Measurements from ENCODE around the gene LRTM1. TPM values are rescaled to one million over a fixed set of nuclear protein-coding genes. Genes with fewer than 3 reads are reported as not detected.

Gene LRTM1
- total and polyA plus RNA-seq, 10 donors, result 1.6 to 14.1 (median 6.7) TPM

DNA sequence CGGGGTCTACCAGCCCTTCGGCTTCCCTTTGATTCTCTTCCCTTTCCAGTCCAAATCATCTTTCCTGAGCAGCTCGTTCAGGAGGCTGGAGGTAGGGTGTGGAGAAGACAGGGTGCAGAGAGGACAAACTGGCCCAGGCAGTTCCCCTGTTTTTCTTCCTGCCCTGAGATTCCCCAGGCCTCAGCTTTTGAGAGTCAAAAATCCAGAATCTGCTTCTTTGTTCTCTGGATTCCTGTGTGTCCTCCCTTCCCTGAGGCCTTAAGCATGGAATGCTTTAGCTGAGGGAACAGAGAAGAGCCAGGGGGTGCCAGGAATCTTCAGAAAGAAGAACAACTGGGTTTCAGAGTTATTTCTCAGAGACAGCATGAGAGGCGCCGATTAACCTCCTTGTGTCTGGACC lies 26.7 kb upstream of the LRTM1 start:
- TF ChIP-seq POLR2A (IDR thresholded peaks at IDR 0.05) (no peak), POLR2AphosphoS5 (IDR thresholded peaks at IDR 0.05) (no peak)
- TF ChIP-seq, protein P1, sequence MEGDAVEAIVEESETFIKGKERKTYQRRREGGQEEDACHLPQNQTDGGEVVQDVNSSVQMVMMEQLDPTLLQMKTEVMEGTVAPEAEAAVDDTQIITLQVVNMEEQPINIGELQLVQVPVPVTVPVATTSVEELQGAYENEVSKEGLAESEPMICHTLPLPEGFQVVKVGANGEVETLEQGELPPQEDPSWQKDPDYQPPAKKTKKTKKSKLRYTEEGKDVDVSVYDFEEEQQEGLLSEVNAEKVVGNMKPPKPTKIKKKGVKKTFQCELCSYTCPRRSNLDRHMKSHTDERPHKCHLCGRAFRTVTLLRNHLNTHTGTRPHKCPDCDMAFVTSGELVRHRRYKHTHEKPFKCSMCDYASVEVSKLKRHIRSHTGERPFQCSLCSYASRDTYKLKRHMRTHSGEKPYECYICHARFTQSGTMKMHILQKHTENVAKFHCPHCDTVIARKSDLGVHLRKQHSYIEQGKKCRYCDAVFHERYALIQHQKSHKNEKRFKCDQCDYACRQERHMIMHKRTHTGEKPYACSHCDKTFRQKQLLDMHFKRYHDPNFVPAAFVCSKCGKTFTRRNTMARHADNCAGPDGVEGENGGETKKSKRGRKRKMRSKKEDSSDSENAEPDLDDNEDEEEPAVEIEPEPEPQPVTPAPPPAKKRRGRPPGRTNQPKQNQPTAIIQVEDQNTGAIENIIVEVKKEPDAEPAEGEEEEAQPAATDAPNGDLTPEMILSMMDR (IDR thresholded peaks at IDR 0.05 in 8 of 11, conservative IDR thresholded peaks at IDR 0.05 in 3 of 11), result no peak
- 71 to 90% (median 79%) methylated on average over 5 of the region's 5 CpGs for WGBS, 5 donors
- Histone ChIP-seq H3K4me3 (no peak overlapping the region), H3K27me3 (replicated peaks in 1 of 7) (no peaks in the 10 kb centered on the region), H3K9me3 (no peaks in the 10 kb centered on the region), H3K4me1 (peaks cover 0 to 19% (median 1%) of the 10 kb centered on the region in 6 donors), H3K27ac (no peak overlapping the region), H3K36me3 (no peaks in the 10 kb centered on the region)
- intact Hi-C loops (cut with DNase I; ENCODE audit: low total_unique reads), result no loop called here
- DNase-seq, result no peak

DNA sequence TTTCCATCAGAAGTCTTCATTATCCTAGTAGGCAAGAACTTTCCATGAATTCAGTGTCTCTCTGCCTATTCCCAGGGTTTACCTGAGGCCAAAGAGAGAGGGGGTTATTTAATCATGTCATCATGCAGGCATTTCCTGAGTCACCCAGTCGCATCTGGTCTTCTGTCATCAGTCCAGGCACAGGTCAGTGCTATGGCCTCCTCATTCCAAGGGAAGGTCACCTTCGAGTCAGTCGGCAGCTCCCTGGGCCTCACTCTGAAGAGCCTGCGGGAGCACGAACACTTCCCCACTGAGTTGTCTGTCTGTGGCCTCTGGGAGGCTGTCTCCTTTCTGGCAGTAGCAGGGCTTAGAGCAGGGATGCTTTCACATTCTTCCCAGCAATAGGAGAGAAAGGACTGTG lies 26.2 kb upstream of the LRTM1 start:
- TF ChIP-seq, protein P1 (IDR thresholded peaks at IDR 0.05 in 8 of 11, conservative IDR thresholded peaks at IDR 0.05 in 3 of 11), result no peak
- TF ChIP-seq POLR2A (IDR thresholded peaks at IDR 0.05), result no peak
- no peak for TF ChIP-seq POLR2AphosphoS5 (IDR thresholded peaks at IDR 0.05)
- 49 to 71% (median 70%) methylated on average over 3 to 5 of the region's 5 CpGs for WGBS, 5 donors
- Histone ChIP-seq H3K36me3 (no peaks in the 10 kb centered on the region), H3K4me1 (peaks cover 0 to 19% (median 1%) of the 10 kb centered on the region in 6 donors), H3K27ac (no peak overlapping the region), H3K27me3 (replicated peaks in 1 of 7) (no peaks in the 10 kb centered on the region), H3K4me3 (no peak overlapping the region), H3K9me3 (no peaks in the 10 kb centered on the region)
- intact Hi-C loops (cut with DNase I; ENCODE audit: low total_unique reads), result no loop called here
- DNase-seq, result no peak

DNA sequence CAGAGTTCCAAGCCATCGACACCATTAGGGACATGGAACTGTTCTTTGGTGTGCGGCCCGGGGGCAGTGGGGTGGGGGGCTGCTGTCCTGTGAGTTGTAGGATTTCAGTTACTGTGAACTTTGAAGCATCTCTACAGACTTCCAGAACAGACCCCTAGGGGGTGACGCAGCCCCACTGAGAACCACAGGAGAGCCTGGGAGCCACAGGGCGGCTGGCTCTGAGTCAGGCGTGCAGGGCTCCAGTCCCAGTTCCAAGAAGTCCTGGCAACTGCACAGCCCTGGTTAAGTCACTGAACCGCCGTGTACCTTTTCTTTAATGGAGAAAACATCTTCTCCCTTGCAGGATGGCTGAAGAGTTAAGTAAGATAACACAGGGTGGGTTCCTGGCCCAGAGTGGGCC lies 23.5 kb upstream of the LRTM1 start:
- no peaks in the 10 kb centered on the region for H3K9me3 ChIP-seq
- intact Hi-C loops (cut with DNase I; ENCODE audit: low total_unique reads), result no loop called here
- no peak overlapping the region for H3K27ac ChIP-seq
- H3K4me1 ChIP-seq, result peaks cover 0 to 15% (median 1%) of the 10 kb centered on the region in 6 donors
- no peaks in the 10 kb centered on the region for H3K27me3 ChIP-seq (replicated peaks in 1 of 7)
- no peaks in the 10 kb centered on the region for H3K36me3 ChIP-seq
- no peak overlapping the region for H3K4me3 ChIP-seq
- DNase-seq, result no peak
- WGBS, 5 donors, result 73 to 85% (median 78%) methylated on average over 7 to 8 of the region's 8 CpGs
- TF ChIP-seq, protein P1 (IDR thresholded peaks at IDR 0.05 in 8 of 11, conservative IDR thresholded peaks at IDR 0.05 in 3 of 11), result peak in 3 of 11 experiments; percentile 11 to 49 (median 18)
- TF ChIP-seq POLR2A (IDR thresholded peaks at IDR 0.05) (no peak), POLR2AphosphoS5 (IDR thresholded peaks at IDR 0.05) (no peak)

DNA sequence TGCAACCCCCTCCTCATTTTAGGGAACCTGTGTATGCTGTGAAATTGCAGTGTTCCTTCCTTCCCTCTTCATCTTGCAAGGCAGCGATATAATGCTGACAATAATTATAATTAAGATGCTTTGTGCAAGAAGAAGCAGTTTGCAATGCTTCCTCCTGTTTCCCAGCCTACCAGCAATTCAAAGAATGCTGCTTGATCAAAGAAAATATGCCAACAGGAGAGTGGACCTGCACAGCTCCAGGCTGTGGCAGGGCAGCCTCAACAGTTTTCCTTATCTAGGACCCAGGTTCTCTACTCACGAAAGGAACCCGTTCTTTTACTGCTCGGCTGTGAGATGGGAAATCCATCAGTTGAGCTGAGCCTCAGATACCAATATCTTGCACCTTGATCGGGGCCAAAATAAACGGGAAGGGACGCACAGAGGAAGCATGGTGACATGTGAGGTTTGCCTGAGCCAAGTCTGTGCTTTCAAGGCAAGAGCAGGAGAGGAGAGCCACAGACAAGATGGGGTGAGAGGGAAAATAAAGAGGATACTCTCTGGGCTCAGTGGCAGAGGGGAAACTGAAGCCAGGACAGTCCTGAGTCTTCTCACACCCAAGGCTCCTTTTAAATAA lies 22.6 kb upstream of the LRTM1 start:
- Histone ChIP-seq H3K9me3 (no peaks in the 10 kb centered on the region), H3K4me3 (no peak overlapping the region), H3K4me1 (peaks cover 0 to 7% (median 1%) of the 10 kb centered on the region in 6 donors), H3K36me3 (no peaks in the 10 kb centered on the region), H3K27me3 (replicated peaks in 1 of 7) (no peaks in the 10 kb centered on the region), H3K27ac (no peak overlapping the region)
- DNase-seq, result no peak
- intact Hi-C loops (cut with DNase I; ENCODE audit: low total_unique reads), result no loop called here
- TF ChIP-seq POLR2AphosphoS5 (IDR thresholded peaks at IDR 0.05) (no peak), POLR2A (IDR thresholded peaks at IDR 0.05) (no peak)
- TF ChIP-seq, protein P1 (IDR thresholded peaks at IDR 0.05 in 8 of 11, conservative IDR thresholded peaks at IDR 0.05 in 3 of 11), result no peak
- 24 to 55% (median 52%) methylated on average over 7 of the region's 7 CpGs for WGBS, 5 donors

Measured in spleen (tissue), 11 donors.